ENCODE measurements around the gene SMIM28.

GRCh38 chr6:138383776-138384175 is 6.1 kb downstream of the SMIM28 start:
- TF ChIP-seq, protein P1, sequence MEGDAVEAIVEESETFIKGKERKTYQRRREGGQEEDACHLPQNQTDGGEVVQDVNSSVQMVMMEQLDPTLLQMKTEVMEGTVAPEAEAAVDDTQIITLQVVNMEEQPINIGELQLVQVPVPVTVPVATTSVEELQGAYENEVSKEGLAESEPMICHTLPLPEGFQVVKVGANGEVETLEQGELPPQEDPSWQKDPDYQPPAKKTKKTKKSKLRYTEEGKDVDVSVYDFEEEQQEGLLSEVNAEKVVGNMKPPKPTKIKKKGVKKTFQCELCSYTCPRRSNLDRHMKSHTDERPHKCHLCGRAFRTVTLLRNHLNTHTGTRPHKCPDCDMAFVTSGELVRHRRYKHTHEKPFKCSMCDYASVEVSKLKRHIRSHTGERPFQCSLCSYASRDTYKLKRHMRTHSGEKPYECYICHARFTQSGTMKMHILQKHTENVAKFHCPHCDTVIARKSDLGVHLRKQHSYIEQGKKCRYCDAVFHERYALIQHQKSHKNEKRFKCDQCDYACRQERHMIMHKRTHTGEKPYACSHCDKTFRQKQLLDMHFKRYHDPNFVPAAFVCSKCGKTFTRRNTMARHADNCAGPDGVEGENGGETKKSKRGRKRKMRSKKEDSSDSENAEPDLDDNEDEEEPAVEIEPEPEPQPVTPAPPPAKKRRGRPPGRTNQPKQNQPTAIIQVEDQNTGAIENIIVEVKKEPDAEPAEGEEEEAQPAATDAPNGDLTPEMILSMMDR (IDR thresholded peaks at IDR 0.05; ENCODE audit: insufficient read depth, low read length, poor library complexity, severe bottlenecking), result no peak
- no peak for TF ChIP-seq EZH2phosphoT487 (conservative IDR thresholded peaks at IDR 0.05; ENCODE audit: low read length)

Measured in SU-DHL-6 (cell line).